ENCODE data around the gene PDE7B. TPM values are rescaled to one million over a fixed set of nuclear protein-coding genes. Genes with fewer than 3 reads are reported as not detected.
"Not testable (repeated sequence)": the region's sequence is repeated elsewhere in the genome, so short reads cannot be mapped to it uniquely, and the experiment has no call there.

Gene PDE7B
- total and polyA plus RNA-seq, 2 of the 4 experiments (the other 2 are of a cell fraction), result 7.8 to 12.4 TPM

- Histone ChIP-seq H3K56ac (ENCODE audit: extremely low read depth, insufficient read depth, low read length) (no peak overlapping the region), H2AFZ (replicated peaks; ENCODE audit: low read length, poor library complexity) (no peak overlapping the region), H4K20me1 (ENCODE audit: insufficient read depth, low read length) (no peaks in the 10 kb centered on the region), H3K9me3 (ENCODE audit: control insufficient read depth, insufficient read depth, low read length) (no peaks in the 10 kb centered on the region), H4K8ac (ENCODE audit: low read depth in 2 of 2, low read length in 2 of 2) (no peak overlapping the region), H3K9me1 (ENCODE audit: insufficient read depth, low read length) (no peaks in the 10 kb centered on the region), H3K27ac (ENCODE audit: insufficient read depth, low read length) (no peak overlapping the region), H2AK9ac (replicated peaks; ENCODE audit: low read depth, low read length, poor library complexity) (no peak overlapping the region), H3K9ac (ENCODE audit: low read depth, low read length) (no peak overlapping the region), H3K4me3 (ENCODE audit: insufficient read depth, low read depth, low read length) (no peak overlapping the region), H3K23ac (ENCODE audit: low read depth, low read length) (no peak overlapping the region), H2BK20ac (ENCODE audit: low read depth, low read length) (no peak overlapping the region), H4K91ac (ENCODE audit: insufficient read depth, low read depth, low read length) (no peak overlapping the region), H3K4me1 (ENCODE audit: control insufficient read depth, insufficient read depth, low read length) (no peaks in the 10 kb centered on the region), H3K36me3 (ENCODE audit: control insufficient read depth, insufficient read depth, low read length) (no peaks in the 10 kb centered on the region), H3K4ac (ENCODE audit: low read depth, low read length) (no peak overlapping the region), H2BK15ac (ENCODE audit: low read depth, low read length) (no peak overlapping the region), H3K27me3 (ENCODE audit: control insufficient read depth, insufficient read depth, low read length) (no peaks in the 10 kb centered on the region), H3K18ac (ENCODE audit: low read depth, low read length) (no peak overlapping the region), H3K4me2 (ENCODE audit: low read depth, low read length) (no peak overlapping the region), H3K79me1 (ENCODE audit: low read depth in 1 of 2, low read length in 2 of 2) (peaks cover 9 to 16% of the 10 kb centered on the region in 2 experiments), H4K5ac (ENCODE audit: low read depth, low read length) (no peak overlapping the region), H3K14ac (replicated peaks; ENCODE audit: low read depth, low read length) (no peak overlapping the region), H2AK5ac (ENCODE audit: low read depth, low read length) (no peak overlapping the region), H2BK5ac (ENCODE audit: low read depth, low read length, poor library complexity, severe bottlenecking) (no peak overlapping the region), H2BK120ac (ENCODE audit: low read depth, low read length) (no peak overlapping the region)
- dilution Hi-C loops (cut with HindIII; ENCODE audit: low sequenced_read_pairs, unreplicated experiment) (no loop called here), in situ Hi-C loops (cut with MboI; ENCODE audit: low sequenced_read_pairs) (no loop called here), intact Hi-C loops (cut with micrococcal nuclease) (no loop called here)
- no CpG with 5 or more reads among the region's 3 CpGs for WGBS, 2 experiments (ENCODE audit: extremely low coverage in 2 of 2, insufficient read length in 1 of 2)
- no peak for ATAC-seq (ENCODE audit: low read depth)
- ChIA-PET CTCF (no interaction called here), POLR2A (ENCODE audit: unreplicated experiment) (no interaction called here)
- BruUV-seq (replicated peaks), result no TSS peak
- TF ChIP-seq POLR2A (IDR thresholded peaks at IDR 0.05; ENCODE audit: low read depth, low read length), result no peak
- peak; percentile 55 for TF ChIP-seq MAFK (IDR thresholded peaks at IDR 0.05; ENCODE audit: low read depth, low read length)
- DNase-seq, result no peak
Observed at GRCh38 chr6:136137739-136138402, 286.4 kb downstream of the PDE7B start.

GRCh38 chr6:136139111-136139510 is 287.6 kb downstream of the PDE7B start:
- H3K27me3 ChIP-seq (ENCODE audit: control insufficient read depth, insufficient read depth, low read length); H2AFZ ChIP-seq (replicated peaks; ENCODE audit: low read length, poor library complexity); dilution Hi-C loops (cut with HindIII; ENCODE audit: low sequenced_read_pairs, unreplicated experiment); H3K9ac ChIP-seq (ENCODE audit: low read depth, low read length); DNase-seq; H3K4ac ChIP-seq (ENCODE audit: low read depth, low read length); H3K4me2 ChIP-seq (ENCODE audit: low read depth, low read length); H2BK20ac ChIP-seq (ENCODE audit: low read depth, low read length); H3K36me3 ChIP-seq (ENCODE audit: control insufficient read depth, insufficient read depth, low read length); H2AK5ac ChIP-seq (ENCODE audit: low read depth, low read length); H4K20me1 ChIP-seq (ENCODE audit: insufficient read depth, low read length); H3K4me1 ChIP-seq (ENCODE audit: control insufficient read depth, insufficient read depth, low read length); H3K18ac ChIP-seq (ENCODE audit: low read depth, low read length); ATAC-seq (ENCODE audit: low read depth); H2AK9ac ChIP-seq (replicated peaks; ENCODE audit: low read depth, low read length, poor library complexity); H3K23ac ChIP-seq (ENCODE audit: low read depth, low read length); H3K4me3 ChIP-seq (ENCODE audit: insufficient read depth, low read depth, low read length); H4K5ac ChIP-seq (ENCODE audit: low read depth, low read length); BruUV-seq (replicated peaks); H2BK5ac ChIP-seq (ENCODE audit: low read depth, low read length, poor library complexity, severe bottlenecking); in situ Hi-C loops (cut with MboI; ENCODE audit: low sequenced_read_pairs); H4K91ac ChIP-seq (ENCODE audit: insufficient read depth, low read depth, low read length); H2BK120ac ChIP-seq (ENCODE audit: low read depth, low read length); POLR2A ChIA-PET (ENCODE audit: unreplicated experiment); H4K8ac ChIP-seq (ENCODE audit: low read depth in 2 of 2, low read length in 2 of 2); H3K9me1 ChIP-seq (ENCODE audit: insufficient read depth, low read length); intact Hi-C loops (cut with micrococcal nuclease); CTCF ChIA-PET; H3K14ac ChIP-seq (replicated peaks; ENCODE audit: low read depth, low read length); H3K9me3 ChIP-seq (ENCODE audit: control insufficient read depth, insufficient read depth, low read length); H3K56ac ChIP-seq (ENCODE audit: extremely low read depth, insufficient read depth, low read length); H2BK15ac ChIP-seq (ENCODE audit: low read depth, low read length); H3K27ac ChIP-seq (ENCODE audit: insufficient read depth, low read length): not testable (repeated sequence)
- H3K79me1 ChIP-seq (ENCODE audit: low read depth in 1 of 2, low read length in 2 of 2), result peaks cover 7 to 13% of the 10 kb centered on the region in 2 experiments
- WGBS, 2 experiments (ENCODE audit: extremely low coverage in 2 of 2, insufficient read length in 1 of 2), result no CpG with 5 or more reads among the region's 6 CpGs
